ENCODE results near the gene CES1.
"Not testable (repeated sequence)": the region's sequence is repeated elsewhere in the genome, so short reads cannot be mapped to it uniquely, and the experiment has no call there.

The CES1 gene

GRCh38 chr16:55834049-55834448 lies 1.2 kb upstream of the CES1 start:
- FAIRE-seq (no peak), DNase-seq (ENCODE audit: insufficient read length, low spot score) (no peak)

GRCh38 chr16:55832425-55832772 lies 497 bp downstream of the CES1 start:
- no peak for FAIRE-seq
- DNase-seq (ENCODE audit: insufficient read length, low spot score) = no peak

GRCh38 chr16:55830658-55831294 lies 2.1 kb downstream of the CES1 start:
- no peak for DNase-seq (ENCODE audit: insufficient read length, low spot score)
- no peak for FAIRE-seq

- DNase-seq (ENCODE audit: insufficient read length, low spot score) = not testable (repeated sequence)
- FAIRE-seq = peak; percentile 38
These were observed 3.7 kb downstream of the CES1 start for GRCh38 chr16:55829232-55829631.

- no peak for DNase-seq (ENCODE audit: insufficient read length, low spot score)
- FAIRE-seq = no peak
These were observed 4.2 kb downstream of the CES1 start for GRCh38 chr16:55828680-55829079.

- FAIRE-seq (no peak), DNase-seq (ENCODE audit: insufficient read length, low spot score) (no peak)
These were observed 7.7 kb downstream of the CES1 start for GRCh38 chr16:55825115-55825728.

- DNase-seq (ENCODE audit: insufficient read length, low spot score) (no peak), FAIRE-seq (no peak)
These were observed 8.4 kb downstream of the CES1 start for GRCh38 chr16:55824473-55825000.

- DNase-seq (ENCODE audit: insufficient read length, low spot score) = no peak
These were observed 10.6 kb downstream of the CES1 start for GRCh38 chr16:55822280-55822810.

GRCh38 chr16:55821210-55821609 lies 11.7 kb downstream of the CES1 start:
- FAIRE-seq (no peak), DNase-seq (ENCODE audit: insufficient read length, low spot score) (no peak)

More at GRCh38 chr16:55822280-55822810, 10.6 kb downstream of the CES1 start:
- no peak for FAIRE-seq

- DNase-seq (ENCODE audit: insufficient read length, low spot score) (no peak), FAIRE-seq (no peak)
These were observed 12.3 kb downstream of the CES1 start for GRCh38 chr16:55820615-55821014.

GRCh38 chr16:55817236-55817912 lies 15.5 kb downstream of the CES1 start:
- DNase-seq (ENCODE audit: insufficient read length, low spot score) = no peak
- no peak for FAIRE-seq

- not testable (repeated sequence) for DNase-seq (ENCODE audit: insufficient read length, low spot score); FAIRE-seq
These were observed 16.7 kb downstream of the CES1 start for GRCh38 chr16:55816222-55816621.

GRCh38 chr16:55815320-55815719 lies 17.6 kb downstream of the CES1 start:
- FAIRE-seq (no peak), DNase-seq (ENCODE audit: insufficient read length, low spot score) (no peak)

GRCh38 chr16:55814174-55814573 lies 18.7 kb downstream of the CES1 start:
- not testable (repeated sequence) for DNase-seq (ENCODE audit: insufficient read length, low spot score); FAIRE-seq

- DNase-seq (ENCODE audit: insufficient read length, low spot score); FAIRE-seq: not testable (repeated sequence)
These were observed 19.2 kb downstream of the CES1 start for GRCh38 chr16:55813730-55814129.

GRCh38 chr16:55812951-55813350 lies 19.9 kb downstream of the CES1 start:
- FAIRE-seq (no peak), DNase-seq (ENCODE audit: insufficient read length, low spot score) (no peak)

- DNase-seq (ENCODE audit: insufficient read length, low spot score) (no peak), FAIRE-seq (no peak)
These were observed 21.1 kb downstream of the CES1 start for GRCh38 chr16:55811811-55812210.

GRCh38 chr16:55810451-55810961 lies 22.4 kb downstream of the CES1 start:
- FAIRE-seq (no peak), DNase-seq (ENCODE audit: insufficient read length, low spot score) (no peak)

GRCh38 chr16:55809851-55810250 lies 23.0 kb downstream of the CES1 start:
- no peak for DNase-seq (ENCODE audit: insufficient read length, low spot score)
- FAIRE-seq = no peak

- no peak for DNase-seq (ENCODE audit: insufficient read length, low spot score)
These were observed 23.5 kb downstream of the CES1 start for GRCh38 chr16:55809386-55809785.

GRCh38 chr16:55808286-55808685 lies 24.6 kb downstream of the CES1 start:
- not testable (repeated sequence) for DNase-seq (ENCODE audit: insufficient read length, low spot score); FAIRE-seq

More at GRCh38 chr16:55809386-55809785, 23.5 kb downstream of the CES1 start:
- FAIRE-seq = no peak
